ENCODE results near the gene BORCS8.
"Not testable (repeated sequence)": the region's sequence is repeated elsewhere in the genome, so short reads cannot be mapped to it uniquely, and the experiment has no call there.

BORCS8 gene

DNA sequence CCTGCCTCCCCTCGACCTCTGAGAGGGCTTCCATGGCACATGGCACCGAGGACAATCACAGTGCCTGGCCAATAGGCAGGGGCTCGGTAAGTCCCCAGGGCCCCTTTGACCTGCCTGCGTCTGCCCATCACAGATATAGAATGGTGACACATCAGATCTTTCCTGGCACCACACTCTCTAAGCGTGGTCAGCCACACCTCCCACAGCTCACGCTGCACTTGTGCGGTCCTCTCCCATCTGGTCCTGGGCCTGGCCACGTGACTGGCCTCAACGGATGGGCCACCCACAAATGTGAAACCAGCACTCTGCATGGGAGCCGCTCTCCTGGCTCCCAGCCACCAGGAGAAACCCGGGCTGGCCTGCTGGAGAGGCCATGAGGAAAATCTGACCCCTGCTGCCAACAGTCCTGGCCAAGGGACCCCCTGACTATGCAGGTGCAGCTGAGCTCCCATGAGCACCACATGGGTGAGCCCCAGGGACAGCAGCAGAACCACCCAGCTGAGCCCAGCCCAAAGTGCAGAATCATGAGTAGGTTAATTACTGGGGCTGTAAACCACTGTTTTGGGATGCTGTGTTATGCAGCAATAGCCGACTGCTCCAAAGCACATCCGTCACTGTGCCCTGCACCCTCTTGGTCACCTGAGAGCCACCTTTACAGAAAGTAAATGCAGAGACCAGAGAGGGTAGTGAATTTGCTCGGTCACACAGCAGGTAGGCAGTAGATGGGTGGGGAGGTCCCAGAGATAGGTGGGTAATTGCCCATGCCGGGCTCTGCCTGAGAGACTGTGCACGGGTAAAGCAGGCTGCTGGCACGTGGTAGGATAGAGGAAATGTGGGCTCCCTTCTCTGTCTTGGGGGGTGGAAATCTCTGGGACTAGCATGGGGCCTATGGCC, 12.2 kb downstream of the BORCS8 start:
- no peak for DNase-seq

DNA sequence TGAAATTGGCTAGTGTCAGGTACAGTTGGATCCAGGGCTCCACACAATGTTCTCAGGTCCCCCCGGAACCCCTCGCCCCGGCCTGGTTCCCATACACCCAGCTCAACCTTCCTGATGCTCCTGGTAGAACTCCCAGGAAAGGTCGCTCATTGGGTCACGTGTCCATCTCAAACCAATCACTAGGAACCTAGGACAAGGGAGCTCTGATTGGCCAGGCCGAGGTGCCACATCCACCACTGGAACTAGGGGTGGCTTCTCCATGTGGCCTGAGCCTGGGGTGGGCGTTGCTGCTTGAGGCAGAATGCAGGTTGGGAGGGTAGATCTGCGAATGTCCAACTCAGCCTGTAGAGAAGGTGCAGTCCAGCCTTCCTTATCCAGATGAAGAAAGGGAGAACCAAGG, 15.0 kb downstream of the BORCS8 start:
- DNase-seq: no peak

DNA sequence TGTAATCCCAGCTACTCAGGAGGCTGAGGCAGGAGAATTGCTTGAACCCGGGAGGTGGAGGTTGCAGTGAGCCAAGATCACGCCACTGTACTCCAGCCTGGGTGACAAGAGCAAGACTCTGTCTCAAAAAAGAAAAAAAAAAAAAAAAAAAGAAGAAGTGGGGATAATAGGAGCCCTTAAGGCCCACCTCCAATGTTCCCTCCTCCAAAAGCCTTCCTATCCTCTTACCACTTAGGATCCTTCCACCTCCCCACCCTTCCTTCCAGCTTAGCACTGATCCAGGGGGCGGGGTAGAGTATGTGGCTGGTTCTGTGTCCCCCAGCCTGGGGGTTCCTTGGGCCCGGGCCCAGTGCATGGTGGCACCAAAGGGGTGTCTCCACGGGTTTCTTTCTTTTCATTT, 18.7 kb downstream of the BORCS8 start:
- not testable (repeated sequence) for DNase-seq

GRCh38 chr19:19171821-19172532, 20.0 kb downstream of the BORCS8 start:
- DNase-seq: no peak

- DNase-seq: no peak
Measured at GRCh38 chr19:19170873-19171672, 20.9 kb downstream of the BORCS8 start.

DNA sequence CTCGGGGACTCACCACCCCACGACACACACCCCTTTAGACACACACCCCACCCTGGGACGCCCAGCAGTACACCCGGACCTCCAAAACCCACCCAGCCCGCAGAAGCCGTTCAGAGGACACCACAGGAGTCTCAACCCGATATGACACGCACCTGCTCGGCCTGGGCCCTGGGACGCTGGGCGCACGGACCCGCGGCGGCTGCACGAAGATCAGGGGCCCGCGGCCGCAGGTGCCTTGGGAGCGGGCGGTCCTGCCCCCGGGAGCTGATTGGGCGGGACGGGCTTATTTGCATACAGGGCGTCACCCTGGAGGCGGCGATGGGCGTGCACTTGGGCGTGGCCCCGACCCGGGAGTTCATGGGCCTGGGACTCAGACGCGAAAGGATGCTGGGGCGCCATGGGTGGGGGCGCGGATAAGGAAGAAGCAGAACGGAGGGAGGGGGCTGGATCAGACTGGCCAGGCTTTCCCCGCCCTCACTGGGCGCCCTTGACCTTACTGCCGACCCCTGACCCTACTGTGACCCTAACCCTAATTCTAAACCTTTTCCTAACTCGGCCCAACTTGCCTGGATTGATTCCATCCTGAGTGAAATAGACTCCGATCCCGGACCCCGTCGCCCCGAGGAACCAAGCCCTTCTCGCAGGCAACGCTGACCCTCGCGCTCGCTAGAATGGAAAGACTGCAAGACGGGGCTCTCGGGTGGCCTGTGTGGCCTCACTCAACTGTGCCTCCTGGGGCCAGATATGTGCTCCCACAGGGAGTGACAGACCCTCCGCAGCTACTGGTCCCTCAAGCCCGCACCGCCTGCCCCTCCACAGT, 21.7 kb downstream of the BORCS8 start, which contains the start of gene MEF2B:
MEF2B (minus strand) TSS at position 211 of the 820 bp plus-strand sequence. CDS start 19,528 bp downstream, outside the sequence.
- peak; percentile 81 for DNase-seq

DNA sequence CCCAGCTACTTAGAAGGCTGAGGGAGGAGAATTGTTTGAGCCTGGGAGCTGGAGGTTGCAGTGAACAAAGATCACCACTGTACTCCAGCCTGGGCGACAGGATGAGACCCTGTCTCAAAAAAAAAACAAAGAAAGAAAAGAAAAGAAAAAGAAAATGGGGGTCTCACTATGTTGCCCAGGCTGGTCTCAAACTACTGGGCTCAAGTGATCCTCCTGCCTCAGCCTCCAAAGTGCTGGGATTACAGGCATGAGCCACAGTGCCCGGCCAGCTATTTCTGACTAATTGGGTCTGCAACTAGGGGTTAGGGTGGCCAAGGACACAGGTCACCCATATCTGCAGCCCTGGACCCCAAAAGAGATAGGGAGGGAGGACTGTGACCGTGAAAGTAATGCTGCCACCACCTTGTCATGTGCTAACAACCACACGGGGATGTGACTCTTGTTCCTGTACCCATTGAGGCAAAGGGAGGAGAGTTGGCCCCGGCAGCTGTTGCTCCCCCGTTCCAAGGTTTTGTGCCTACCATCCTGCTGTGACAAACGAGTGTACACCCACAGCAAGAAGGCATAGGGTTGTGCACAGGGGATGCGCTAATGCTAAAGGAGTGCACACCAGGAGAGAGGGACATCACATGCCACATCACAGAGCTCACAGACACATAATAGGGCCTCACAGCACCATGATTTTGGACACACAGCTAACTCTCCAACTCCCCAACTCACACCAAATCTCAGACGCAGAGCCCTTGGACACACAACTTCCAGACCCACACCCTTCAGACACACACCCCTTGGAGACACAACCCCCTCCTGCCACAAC, 22.5 kb downstream of the BORCS8 start:
- DNase-seq: no peak

- DNase-seq: no peak
Measured at GRCh38 chr19:19167612-19168011, 24.3 kb downstream of the BORCS8 start.

DNA sequence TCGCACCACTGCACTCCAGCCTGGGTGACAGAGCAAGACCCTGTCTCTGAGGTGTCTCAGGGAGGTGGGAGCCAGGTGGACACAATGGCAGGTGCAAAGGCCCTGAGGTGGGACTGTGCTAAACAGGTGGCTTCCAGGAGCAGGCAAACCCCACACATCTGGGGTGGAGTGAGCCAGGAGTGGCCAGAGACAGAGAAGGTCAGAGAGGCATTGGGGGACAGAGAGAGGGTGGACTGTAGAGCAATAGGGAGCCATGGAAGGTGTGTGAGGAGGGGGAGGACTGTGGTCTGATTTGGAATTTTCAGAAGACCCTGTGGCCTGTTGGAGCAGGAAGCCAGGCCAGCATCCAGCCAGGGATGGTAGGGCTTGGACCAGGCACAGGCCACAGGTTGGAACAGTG, 26.6 kb downstream of the BORCS8 start:
- DNase-seq: no peak

GRCh38 chr19:19162495-19162894, 29.5 kb downstream of the BORCS8 start:
- no peak for DNase-seq

DNA sequence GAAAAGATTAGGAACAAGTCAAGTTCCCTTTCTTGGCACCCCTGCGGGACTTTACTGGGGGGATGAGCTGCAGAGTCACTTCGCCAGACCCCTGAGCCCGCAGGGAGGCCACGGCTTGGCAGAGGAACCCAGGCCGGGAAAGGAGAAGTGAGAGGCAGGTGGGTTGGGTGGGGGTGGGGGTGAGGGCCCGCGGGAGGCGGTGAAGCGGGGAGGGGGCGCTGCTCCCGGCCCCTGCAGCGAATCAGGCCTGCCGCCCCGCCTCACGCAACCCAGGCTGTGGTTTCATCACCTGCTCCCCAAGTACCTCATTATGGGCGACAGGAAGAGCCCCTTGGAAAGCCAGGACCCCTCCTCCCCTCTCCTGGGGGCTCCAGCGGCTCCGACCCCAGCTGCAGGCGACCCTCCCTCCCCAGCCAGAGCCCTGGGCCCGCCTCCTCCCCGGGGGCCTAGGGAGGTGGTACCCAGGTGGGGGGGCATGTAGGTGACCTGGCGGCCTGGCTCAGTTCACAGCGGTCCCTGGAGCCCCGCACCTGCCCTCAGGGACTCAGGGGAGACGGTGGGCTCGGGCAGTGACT, 31.4 kb downstream of the BORCS8 start:
- no peak for DNase-seq

DNA sequence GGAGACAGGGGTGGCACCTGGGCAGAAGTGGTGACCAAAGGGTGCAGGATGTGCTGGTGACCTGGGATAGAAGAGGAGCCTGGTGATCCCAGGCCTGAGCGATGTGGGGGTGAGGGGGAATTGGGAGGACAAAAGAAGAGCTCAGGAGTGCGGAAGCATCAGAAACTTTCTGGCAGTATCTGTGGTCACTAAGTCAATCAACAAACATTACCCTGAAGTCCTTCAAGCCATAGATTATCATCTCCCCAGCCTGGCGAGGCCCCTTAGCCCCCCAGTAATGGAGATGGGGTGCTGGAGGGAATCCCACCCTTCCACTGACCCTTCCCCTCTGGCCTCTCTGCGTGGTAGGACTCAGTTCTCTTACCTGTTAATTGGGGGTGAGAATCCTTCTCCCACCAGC, 32.4 kb downstream of the BORCS8 start:
- no peak for DNase-seq

- no peak for DNase-seq
Measured at GRCh38 chr19:19157808-19158207, 34.1 kb downstream of the BORCS8 start.

- no peak for DNase-seq
Measured at GRCh38 chr19:19155495-19156219, 36.3 kb downstream of the BORCS8 start.

DNA sequence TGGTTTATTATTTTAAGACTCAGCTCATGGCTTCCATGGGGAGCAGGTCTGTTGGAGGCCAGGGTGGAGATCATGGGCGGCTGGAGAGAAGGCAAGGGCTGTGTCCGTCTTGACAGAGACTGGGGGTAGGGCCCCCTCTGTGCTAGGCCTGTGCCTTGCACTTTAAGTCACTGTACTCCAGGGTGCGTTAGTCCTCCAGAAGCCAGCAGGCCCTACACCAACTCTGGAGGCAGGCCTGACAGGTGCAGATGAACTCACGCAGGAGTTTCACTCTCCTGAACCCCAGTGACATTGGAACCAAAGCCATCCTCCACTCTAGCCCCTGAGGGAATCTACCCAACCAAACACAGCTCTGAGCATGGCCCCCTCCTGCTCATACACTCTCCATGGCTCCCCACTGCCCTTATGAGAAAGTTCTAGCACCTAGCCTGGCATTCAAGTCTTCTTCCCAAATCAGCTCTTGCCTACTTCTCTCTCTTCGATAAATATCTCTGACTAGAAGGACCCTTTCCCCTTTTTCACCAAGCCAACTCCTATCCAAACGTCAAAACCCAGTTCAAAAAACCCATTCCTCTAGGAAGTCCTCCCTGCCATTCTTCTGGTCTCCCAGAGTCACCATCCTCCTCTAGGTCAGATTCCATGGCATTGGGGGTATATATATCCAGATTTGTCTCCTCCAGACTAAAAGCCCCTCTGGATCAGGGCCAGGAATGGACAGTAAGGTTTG, 37.0 kb downstream of the BORCS8 start:
- no peak for DNase-seq

DNA sequence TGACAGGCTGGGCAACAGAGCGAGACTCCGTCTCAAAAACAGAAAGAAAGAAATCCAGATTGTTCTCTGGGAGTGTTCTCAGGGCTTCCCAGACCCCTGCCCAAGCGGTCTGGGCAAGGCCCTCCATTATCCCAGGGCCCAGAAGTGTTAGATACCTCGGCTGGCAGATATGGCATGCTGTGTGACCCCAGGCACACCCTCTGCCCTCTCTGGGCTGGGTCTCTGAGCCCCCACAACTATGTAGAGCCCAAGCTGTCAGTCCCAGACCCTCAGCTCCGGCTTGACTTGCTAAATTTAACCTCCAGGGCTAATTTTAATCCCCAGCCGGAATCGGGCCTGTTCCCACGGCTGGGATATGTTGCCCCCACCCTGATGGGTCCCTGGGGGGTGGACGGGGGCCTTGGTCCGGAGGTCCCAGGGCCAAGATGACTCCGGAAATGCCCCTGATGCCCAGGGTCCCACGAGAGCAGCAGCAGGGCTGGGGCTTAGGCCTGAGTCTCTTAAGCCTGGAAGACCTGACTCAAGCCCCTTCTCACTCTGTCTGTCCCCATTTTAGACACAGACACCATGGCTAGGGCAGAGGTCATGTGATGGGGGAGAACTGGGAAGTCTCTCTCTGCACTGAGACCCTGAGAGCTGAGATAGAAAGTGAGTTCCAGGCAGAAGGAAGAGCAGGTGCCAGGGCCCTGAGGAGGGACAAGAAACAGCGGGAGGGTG, 39.1 kb downstream of the BORCS8 start:
- no peak for DNase-seq

- no peak for DNase-seq
Measured at GRCh38 chr19:19151418-19151817, 40.5 kb downstream of the BORCS8 start.

GRCh38 chr19:19149435-19149834, 42.5 kb downstream of the BORCS8 start:
- DNase-seq: no peak

GRCh38 chr19:19148504-19148903, 43.4 kb downstream of the BORCS8 start:
- DNase-seq: not testable (repeated sequence)

All from activated T-cell treated with anti-CD3 and anti-CD28 coated beads, Interleukin-2, amount 50 U/mL, for 1 hour (primary cell).